ENCODE results near the gene FOXP1.

- TF ChIP-seq CTCF (IDR thresholded peaks at IDR 0.05), result no peak
- TF ChIP-seq POLR2AphosphoS5 (IDR thresholded peaks at IDR 0.05; ENCODE audit: low read depth, low read length), result no peak
- TF ChIP-seq REST (IDR thresholded peaks at IDR 0.05; ENCODE audit: insufficient read depth in 1 of 2, low read depth in 2 of 2, low read length in 1 of 2), result no peak
- TF ChIP-seq SIN3A (IDR thresholded peaks at IDR 0.05; ENCODE audit: borderline replicate concordance, insufficient read depth, low read depth, low read length), result no peak
- TF ChIP-seq TCF7L2 (IDR thresholded peaks at IDR 0.05; ENCODE audit: low read depth, low read length), result no peak
These were observed 91.0 kb downstream of the FOXP1 start for GRCh38 chr3:71492566-71492965.

Measured in Panc1 (cell line).